Brain microvascular endothelial cell (primary cell): ENCODE measurements around the gene ITGB2.

Experiments
- DNase-seq: peaks from one replicate; pipeline ENCODE4 v3.0.0-alpha.2; 2020
- H3K27ac ChIP-seq: fragments of 250-450 bp; sonication (Bioruptor Pico); 2 replicates; pipeline ENCODE4 v1.5.1; 2020; ENCODE audit warnings: mild to moderate bottlenecking, moderate library complexity
- H3K27me3 ChIP-seq: fragments of 250-450 bp; sonication (Bioruptor Pico); replicated peaks from 2 replicates; pipeline ENCODE4 v1.5.1; 2020; ENCODE audit warnings: mild to moderate bottlenecking
- H3K36me3 ChIP-seq: fragments of 250-450 bp; sonication (Bioruptor Pico); replicated peaks from 2 replicates; pipeline ENCODE4 v1.5.1; 2020; ENCODE audit warnings: mild to moderate bottlenecking
- H3K4me3 ChIP-seq: 2 replicates; pipeline ENCODE4 v1.5.1; 2011; ENCODE audit warnings: low read depth, mild to moderate bottlenecking, control low read depth, low read length, moderate library complexity
- CTCF ChIP-seq: IDR thresholded peaks from 2 replicates; pipeline ENCODE4 v1.5.1; 2011; ENCODE audit warnings: low read depth, mild to moderate bottlenecking, moderate library complexity, low read length, control low read depth, inconsistent platforms; ENCODE audit errors: missing control alignments
- in situ Hi-C: cut with HindIII; loops from 2 replicates; pipeline ENCODE4 v1.10.0; 2017; ENCODE audit warnings: low sequenced_read_pairs, low pct_ligation_motif_present

ITGB2 gene

GRCh38 chr21:44912158-44912473, 8.6 kb downstream of the ITGB2 start:
- no peak for DNase-seq
- peaks cover 29% of the 10 kb centered on the region for H3K27me3 ChIP-seq
- no peak for TF ChIP-seq CTCF
- in situ Hi-C loops: no loop called here
- no peak overlapping the region for H3K4me3 ChIP-seq
- H3K27ac ChIP-seq: no peak overlapping the region
- H3K36me3 ChIP-seq: no peaks in the 10 kb centered on the region

GRCh38 chr21:44911384-44912157, 9.1 kb downstream of the ITGB2 start:
- no peak overlapping the region for H3K4me3 ChIP-seq
- in situ Hi-C loops: no loop called here
- no peaks in the 10 kb centered on the region for H3K36me3 ChIP-seq
- peak; percentile 25 for TF ChIP-seq CTCF
- no peak for DNase-seq
- H3K27ac ChIP-seq: no peak overlapping the region
- peaks cover 32% of the 10 kb centered on the region for H3K27me3 ChIP-seq

GRCh38 chr21:44911068-44911383, 9.7 kb downstream of the ITGB2 start:
- no peak overlapping the region for H3K4me3 ChIP-seq
- no peak overlapping the region for H3K27ac ChIP-seq
- in situ Hi-C loops: no loop called here

GRCh38 chr21:44910229-44911067, 10.3 kb downstream of the ITGB2 start:
- H3K27ac ChIP-seq: no peak overlapping the region
- DNase-seq: no peak
- peaks cover 40% of the 10 kb centered on the region for H3K27me3 ChIP-seq
- in situ Hi-C loops: no loop called here
- TF ChIP-seq CTCF: no peak
- H3K36me3 ChIP-seq: no peaks in the 10 kb centered on the region
- no peak overlapping the region for H3K4me3 ChIP-seq

More at GRCh38 chr21:44911068-44911383, 9.7 kb downstream of the ITGB2 start:
- no peak for TF ChIP-seq CTCF
- no peak for DNase-seq
- Histone ChIP-seq H3K27me3 (peaks cover 37% of the 10 kb centered on the region), H3K36me3 (no peaks in the 10 kb centered on the region)

GRCh38 chr21:44909719-44910118, 11.0 kb downstream of the ITGB2 start:
- Histone ChIP-seq H3K4me3 (no peak overlapping the region), H3K36me3 (no peaks in the 10 kb centered on the region), H3K27me3 (peaks cover 42% of the 10 kb centered on the region), H3K27ac (no peak overlapping the region)
- in situ Hi-C loops: no loop called here
- DNase-seq: no peak
- no peak for TF ChIP-seq CTCF

- no peaks in the 10 kb centered on the region for H3K36me3 ChIP-seq
- DNase-seq: no peak
- TF ChIP-seq CTCF: no peak
- no peak overlapping the region for H3K27ac ChIP-seq
- no peak overlapping the region for H3K4me3 ChIP-seq
- in situ Hi-C loops: no loop called here
- peaks cover 42% of the 10 kb centered on the region for H3K27me3 ChIP-seq
These were observed 11.8 kb downstream of the ITGB2 start for GRCh38 chr21:44908908-44909307.
